HG03342 (cell line): ENCODE data around the gene UMOD.
"Not testable (repeated sequence)": the region's sequence is repeated elsewhere in the genome, so short reads cannot be mapped to it uniquely, and the experiment has no call there.

Experiments
- ATAC-seq: cut with Tn5 transposase; IDR thresholded peaks from one replicate; pipeline ENCODE4 v1.9.1; 2021; ENCODE audit warnings: mild to moderate bottlenecking, moderate library complexity; ENCODE audit not compliant: unreplicated experiment

UMOD gene

DNA sequence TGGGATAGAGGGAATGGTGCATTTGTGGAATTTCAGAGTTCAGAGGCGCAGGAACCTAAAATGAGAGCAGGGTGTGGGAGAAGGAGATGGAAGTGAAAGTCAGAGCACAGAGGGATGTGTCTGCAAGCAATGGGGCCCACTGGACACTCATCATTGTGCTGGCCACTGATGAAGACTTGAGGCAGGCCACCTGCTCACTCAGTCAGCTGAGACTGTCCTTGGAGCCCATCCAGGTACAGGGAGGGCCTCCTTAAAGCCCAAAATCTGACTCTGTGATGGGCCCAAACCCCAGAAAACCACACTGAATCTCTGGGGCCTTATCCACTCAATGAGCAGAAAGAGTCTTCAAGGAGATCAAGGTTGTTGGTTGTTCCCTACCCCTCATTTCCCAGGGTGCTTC is 30.8 kb downstream of the UMOD start:
- ATAC-seq, result no peak

DNA sequence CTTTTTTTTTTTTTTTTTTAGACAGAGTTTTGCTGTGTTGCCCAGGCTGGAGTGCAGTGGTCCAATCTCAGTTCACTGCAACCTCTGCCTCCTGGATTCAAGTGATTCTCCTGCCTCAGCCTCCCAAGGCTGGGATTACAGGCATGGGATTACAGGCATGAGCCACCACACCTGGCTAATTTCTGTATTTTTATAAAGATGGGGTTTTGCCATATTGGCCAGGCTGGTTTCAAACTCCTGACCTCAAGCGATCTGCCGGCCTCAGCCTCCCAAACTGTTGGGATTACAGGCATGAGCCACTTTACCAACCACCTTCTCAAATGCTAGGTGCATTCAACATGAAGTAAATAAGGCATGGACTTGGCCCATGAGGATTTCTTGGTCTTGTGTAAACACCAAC is 31.5 kb downstream of the UMOD start:
- ATAC-seq, result not testable (repeated sequence)

DNA sequence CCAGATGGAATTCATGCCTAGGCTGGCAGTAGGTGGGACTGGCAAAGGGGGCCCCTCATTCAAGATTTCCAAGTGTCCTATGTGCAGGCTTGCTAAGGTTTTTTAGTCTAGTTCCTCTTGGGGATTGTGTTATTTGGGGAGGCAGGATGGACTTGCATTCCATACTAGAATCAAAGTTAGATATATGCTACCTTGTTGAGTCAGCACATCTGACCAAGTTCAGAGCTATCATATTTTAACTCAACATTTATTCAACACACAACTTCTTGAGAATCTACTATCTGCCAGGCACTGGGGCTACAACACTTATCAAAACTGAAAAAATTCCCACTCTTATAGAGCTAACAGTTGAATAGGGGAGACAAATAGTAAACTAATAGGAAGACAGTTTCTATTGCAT is 31.9 kb downstream of the UMOD start:
- ATAC-seq, result no peak

DNA sequence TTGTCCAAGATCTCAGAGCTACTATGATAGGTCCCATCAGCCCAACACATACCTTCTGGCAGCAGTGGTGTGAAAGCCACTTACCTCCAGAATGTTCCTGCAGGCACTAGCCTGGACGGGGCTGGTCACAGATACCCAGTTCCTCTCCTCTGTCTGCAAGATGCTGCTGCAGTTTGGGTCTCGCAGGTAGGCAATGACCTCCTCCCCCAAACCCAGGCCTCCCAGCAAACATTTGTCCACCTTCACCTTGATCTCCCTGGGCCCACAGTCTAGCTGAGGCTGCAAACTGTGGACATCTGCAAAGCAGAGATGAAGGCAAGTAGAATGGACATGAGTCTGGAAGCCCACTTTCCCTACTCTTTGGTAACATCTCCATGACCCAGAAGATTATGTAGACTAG is 32.3 kb downstream of the UMOD start:
- ATAC-seq, result no peak

DNA sequence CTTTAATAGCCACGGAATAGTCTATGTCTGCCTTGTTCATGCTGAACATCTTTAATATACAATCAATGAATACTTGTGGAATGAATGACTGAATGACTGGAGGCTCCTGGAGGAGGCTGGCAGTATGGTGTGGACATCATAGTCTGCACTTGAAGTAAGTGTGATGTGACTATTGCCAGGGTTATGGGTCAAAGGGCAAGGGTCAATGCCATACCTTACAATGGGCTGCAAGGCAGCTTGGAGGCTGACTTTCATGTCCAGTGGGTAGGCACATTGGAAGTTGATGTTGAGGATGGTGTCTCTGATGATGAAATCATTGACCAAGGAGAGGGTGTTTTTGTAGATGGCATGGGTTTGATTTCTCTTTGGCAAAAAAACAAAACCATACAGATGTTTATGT is 33.1 kb downstream of the UMOD start:
- no peak for ATAC-seq

DNA sequence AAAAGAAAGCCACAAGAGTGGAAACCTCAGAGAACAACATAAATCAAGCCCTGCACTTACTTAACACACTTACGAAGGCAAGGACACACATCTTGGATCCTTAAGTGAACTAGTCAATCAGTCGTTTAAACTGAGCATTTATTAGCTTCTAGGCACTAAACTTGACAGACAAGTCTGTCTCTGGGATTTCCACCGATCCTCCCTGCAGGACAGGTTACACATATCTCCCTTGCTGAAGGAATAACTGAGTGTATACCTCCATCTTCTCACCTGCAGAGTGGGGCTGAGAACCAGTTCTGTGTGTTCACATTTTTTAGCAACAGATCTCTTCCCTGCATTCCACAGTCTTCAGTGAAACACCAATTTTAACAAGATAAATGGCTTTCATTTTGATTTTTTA is 34.1 kb downstream of the UMOD start:
- no peak for ATAC-seq

DNA sequence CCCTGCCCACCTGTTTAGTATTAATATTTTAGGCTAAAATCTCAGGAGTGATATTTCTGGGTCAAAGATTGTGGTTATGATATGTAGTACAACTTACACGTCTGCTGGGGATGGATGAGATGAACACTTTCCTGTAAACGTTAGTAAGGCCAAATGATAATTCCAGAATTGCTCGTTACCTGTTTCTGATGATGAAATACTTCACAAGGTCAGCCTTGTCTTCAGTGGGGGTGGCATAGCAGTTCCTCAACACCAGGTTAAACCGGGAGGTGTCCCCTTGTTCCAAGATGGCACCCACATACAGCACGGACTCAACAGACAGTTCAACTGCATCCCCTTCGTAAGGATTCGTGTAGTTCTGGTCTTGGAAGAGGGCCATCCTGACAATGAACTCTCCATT is 34.5 kb downstream of the UMOD start:
- no peak for ATAC-seq

DNA sequence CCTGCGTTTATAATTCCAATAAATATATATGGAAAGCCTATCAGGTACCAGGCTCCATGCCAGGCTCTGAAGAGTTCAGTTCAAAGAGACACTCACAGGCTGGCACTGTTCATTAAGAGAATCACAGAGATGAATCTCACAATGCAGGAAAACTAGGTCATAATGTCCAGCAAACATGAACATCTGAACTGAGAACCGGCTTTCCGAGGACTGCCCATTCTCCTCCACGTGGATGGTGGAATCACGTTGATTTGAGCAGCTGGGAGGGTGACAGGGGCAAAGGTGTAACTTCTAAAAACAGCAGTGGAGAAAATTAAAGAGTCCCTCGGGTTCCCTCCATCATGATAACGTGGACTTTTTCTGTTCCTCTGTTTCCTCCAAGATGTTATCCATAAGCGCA is 35.4 kb downstream of the UMOD start:
- no peak for ATAC-seq

DNA sequence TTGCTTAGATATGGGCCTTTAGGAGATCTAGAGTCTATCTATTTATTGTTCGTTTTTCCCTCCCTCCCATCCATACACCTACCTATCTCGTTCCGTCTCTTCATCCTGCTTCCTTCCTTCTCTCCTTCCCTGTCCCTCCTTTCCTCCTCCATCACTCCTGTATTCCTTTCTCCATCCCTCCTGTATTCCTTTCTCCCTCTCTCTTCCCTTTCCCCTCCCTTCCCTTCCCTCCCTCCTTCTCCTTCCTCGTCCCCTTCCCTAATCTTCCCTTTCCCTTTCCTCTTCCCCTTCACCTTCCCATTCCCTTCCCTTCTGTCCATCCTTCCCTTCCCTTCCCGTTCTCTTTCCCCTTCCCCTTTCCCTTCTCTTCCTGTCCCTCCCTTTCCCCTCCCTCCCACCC is 35.8 kb downstream of the UMOD start:
- ATAC-seq, result no peak

DNA sequence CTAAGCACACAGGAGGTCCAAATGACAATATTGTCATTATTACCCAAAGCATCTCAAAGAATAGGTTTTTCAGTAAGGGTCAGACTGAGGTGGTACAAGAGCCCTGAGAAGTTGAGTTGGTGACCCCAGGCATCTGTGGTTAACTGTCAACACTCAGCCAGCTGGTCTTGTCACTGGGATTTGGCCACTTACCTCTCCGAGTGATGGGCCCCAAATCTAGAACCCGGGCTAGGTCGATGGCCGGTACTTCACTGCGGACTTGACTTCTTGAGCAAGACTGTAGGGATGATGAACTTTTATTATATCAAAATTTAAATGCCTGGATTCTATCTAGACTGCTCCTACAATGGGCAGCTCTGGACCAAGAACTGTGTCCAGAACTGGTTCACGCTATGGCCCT is 36.8 kb downstream of the UMOD start:
- ATAC-seq, result no peak

DNA sequence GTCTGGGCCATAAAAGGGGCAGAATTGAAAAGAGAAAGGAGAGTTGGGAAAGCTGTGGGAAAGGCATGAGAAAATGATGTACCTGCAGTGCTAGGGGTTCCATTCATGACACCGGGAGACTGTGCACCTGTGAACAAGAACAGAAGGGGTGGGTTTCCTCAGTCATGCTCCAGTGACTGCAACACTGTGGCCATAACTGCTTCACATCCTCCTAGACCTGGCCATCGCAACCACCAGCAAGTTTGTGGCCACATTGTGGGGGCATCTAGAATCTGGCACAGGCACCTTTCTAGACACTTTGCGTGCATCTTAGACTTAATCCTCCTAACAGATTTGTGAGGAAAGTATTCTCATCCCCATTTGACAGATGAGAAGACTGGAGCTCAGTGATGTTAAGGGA is 37.9 kb downstream of the UMOD start:
- ATAC-seq, result no peak

DNA sequence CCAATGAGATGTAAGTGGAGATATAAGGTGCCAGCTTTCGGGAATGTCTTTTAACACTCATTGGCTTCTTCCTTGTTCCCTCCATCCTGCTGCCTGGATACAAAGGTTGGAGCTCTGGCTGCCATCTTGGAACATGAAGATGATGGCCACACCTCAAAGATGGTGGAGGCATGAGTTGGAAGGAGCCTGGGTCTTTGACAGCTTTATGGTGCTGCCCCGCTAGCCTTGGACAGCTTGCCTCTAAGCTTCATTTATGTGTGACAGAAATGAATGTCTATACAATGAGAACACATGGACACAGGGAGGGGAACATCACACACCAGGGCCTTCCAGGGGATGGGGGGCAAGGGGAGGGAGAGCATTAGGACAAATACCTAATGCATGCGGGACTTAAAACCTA is 38.8 kb downstream of the UMOD start:
- no peak for ATAC-seq

DNA sequence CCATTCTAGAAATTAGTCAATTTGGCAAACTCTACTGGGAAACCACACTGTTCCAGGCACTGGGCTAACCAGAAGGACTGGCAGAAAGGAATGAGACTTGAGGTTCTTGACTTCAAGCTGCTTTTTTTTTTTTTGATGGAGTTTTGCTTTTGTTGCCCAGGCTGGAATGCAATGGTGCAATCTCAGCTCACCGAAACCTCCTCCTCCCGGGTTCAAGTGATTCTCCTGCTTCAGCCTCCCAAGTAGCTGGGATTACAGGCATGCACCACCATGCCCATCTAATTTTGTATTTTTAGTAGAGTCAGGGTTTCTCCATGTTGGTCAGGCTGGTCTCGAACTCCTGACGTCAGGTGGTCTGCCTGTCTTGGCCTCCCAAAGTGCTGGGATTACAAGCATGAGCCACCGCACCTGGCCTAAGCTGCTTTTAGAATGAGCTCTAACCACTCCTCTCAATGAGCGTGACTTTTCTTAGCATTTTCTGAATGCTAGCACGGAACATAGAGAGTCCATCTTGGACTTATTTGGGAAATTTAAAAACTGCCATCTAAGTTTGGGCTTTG is 39.9 kb downstream of the UMOD start:
- not testable (repeated sequence) for ATAC-seq

DNA sequence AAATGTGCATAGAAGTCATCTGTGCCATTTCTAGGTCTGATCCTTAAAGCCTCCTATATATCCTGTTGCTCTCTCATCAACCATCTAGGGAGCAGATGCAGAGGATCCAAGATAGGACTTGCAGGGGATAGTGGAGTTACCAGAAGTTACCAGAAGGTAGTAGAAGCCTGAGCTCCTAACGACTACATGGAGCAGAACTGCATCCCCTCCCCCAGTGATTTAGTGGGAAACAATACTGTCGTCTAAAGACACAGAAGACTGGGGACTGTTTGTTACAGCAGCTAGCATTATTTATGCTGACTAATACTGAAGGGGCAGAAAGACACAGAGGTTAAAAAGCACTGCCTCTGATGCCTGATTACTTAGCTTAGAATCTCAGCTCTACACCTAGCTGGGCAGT is 41.0 kb downstream of the UMOD start:
- no peak for ATAC-seq

DNA sequence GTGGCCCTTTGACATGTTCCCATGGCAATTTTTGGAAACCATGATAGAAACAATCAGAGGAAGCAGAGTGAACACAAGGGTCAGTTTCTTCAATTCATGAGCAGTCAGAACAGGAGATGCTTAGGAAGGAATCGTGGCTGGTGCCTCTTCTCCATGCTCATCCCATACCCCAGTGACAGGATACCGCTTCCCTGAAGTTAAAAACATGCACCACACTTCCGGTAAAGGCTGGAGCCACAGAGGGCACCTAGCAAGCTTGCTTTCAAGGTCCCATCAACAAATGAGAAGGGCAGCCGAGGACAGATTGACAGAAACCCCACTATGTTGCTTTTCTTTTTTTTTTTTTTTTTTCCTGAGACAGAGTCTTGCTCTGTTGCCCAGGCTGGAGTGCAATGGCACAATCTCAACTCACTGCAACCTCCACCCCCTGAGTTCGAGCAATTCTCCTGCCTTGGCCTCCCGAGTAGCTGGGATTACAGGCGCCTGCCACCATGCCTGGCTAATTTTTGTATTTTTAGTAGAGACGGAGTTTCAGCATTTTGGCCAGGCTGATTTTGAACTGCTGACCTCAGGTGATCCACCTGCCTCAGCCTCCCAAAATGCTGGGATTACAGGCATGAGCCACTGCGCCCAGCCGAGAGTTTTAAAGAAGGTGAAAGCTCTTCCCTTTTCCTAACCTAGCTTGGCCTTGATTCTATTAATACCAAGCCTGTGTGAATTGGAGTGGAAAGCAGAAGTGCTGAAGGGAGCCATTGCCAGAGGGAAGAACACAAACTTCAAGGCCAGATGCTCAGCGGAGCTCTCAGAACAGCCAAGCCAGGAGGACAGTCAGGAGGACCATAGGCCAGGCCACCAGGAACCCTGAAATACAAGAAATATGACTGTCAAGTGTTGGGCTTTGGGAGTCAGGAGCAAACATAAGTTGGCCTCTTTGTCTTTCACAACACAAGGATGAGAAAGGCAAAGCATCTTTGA is 41.8 kb downstream of the UMOD start:
- no peak for ATAC-seq

DNA sequence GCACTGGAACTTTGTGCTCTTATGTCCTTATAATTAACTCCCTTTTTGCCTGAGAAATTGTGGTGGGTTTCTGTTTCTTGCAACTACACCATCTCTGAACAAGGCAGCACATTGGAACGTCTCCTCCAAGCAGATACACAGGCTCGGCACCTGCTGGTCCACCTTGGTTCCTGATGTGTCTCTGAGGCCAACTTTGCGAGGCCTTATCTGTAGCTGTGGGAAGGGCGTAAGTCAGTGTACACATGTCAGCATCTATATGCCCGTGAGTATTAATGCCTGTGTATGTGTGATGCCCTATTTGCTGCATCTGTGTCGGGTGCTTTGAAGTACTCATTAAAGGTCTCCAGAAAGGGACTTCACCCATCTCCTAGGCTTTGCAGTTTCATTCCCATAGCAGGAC is 42.7 kb downstream of the UMOD start:
- no peak for ATAC-seq

DNA sequence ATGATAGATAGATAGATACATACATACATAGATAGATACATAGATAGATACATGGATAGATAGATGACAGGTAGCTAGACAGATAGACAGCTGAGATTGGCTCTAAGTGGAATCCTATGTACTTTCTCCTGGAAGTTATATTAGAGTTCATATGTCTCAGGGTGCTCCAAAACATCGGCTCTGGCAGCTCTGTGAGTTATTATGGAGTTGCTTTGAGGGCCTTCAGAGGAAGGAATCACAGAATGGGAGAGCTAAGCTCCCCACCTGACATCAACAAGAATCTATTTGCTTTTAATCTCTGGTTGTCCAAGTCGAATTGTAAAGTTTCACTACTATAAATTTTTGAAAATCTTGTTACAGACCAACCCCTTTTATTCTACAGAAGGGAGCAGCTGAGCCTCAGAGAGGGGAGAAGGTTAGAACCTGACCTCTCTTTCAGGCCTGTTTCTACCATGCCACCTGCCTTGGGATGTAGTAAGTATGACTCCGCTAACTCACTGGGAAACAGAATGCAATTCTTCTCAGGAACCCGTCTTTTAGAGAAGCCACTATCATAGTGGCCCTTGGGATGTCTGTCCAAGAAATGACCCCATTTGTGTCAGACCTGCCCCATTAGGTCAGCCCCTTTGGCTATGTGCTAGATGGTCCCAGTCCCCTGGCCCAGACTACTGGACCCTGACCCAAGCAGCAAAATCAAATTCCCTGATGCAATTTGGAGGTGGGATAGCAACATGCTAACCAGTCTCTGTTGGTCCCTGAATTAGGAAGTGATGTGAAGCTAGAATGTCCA is 43.5 kb downstream of the UMOD start:
- no peak for ATAC-seq

DNA sequence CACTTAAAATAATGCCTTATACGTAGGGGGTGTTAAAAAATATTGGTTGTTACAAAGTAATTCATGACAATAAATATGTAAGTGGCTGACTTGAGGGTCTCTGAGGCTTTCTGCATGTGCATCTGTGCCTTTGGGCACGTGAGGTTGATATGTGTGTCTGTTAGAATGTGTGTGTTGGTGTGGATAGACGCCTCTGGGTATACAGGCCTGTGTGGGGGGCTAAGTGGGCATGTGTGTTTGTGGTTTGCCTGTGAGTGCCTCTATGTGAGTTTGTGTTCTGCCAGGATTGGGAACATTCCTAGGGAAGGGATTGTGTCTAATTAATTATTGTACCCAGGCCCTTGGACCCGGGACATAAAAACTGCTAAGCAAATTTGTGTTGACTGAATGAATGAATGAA is 44.2 kb downstream of the UMOD start:
- no peak for ATAC-seq

DNA sequence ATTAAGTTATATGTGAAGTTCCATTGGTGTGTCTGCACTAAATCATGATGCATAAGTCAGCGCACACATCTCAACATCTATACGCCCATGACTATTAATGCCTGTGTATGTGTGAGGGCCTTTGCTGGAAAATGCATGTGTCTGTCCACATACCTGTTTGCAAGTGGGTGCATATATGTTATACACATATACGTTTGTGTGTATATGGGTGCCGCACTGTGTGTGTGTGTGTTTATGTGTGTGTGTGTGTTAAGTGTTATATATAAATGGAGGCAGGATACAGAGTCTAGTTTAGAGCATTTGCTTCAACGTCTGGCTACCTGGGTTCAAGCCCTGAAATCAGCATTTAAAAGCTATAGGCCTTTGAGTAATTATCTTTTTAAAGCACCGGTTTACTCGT is 44.7 kb downstream of the UMOD start:
- no peak for ATAC-seq

DNA sequence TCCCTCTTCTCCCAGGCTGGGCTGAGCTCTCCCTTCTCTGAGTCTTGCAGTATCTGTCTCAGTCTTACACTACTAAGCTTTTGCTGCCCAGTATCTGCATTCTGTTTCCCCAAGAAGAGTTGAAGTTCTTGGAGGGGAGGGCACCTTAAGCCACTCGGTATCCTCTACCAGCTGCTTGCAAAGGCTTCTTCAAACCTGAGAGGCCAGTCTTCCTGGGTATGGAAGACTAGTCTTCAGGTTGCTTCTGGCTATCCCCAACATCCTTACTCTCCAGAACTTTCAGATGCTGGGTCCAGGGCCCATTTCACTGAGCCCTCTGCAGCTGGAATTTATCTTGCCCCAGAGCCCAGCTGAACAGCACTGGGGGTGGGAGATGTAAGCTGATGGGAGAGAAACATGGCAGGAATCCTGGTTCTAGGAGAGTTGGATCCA is 45.3 kb downstream of the UMOD start:
- no peak for ATAC-seq

DNA sequence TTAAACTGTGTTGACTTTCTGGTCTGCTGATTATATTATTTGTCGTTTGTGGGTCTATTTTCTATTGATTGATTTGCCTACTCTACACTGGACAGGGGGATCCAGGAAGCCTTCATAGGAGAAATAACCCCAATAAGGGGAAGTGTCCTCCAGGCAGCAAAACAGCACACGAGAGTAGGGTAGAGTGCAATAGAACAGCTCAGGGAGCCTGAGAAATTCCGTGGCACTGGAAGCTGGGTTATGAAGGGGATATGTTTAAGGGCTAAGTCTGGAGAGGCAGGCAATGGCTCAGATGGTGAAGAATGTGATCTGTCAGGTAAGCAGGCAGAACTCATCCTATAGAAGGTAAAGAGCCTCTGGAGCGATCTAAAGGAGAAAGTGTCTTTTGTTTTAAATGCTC is 46.1 kb downstream of the UMOD start:
- no peak for ATAC-seq

DNA sequence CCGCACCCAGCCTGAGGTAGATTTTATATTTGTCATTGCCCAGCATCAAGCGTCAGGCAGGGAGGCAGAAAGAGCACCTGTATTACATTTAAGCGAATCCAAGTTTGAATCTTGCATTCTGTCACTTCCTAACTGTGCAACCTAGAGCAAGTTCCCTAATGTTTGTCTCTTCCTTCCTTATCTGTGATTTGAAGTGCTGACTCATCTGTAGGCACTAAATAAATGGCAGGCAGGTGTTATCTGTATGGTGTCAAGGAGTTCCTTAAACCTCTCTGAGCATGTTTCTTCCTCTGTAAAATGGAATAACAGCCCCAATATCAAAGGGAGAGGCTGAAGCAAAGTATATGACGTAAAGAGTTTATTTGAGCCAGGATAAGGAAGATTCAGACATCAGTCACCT is 49.5 kb downstream of the UMOD start:
- ATAC-seq, result no peak
